GM18498 (cell line): Measurements from ENCODE around the gene MCHR1.

Experiments
- ATAC-seq: cut with Tn5 transposase; IDR thresholded peaks from one replicate; pipeline ENCODE4 v1.9.1; 2021; ENCODE audit warnings: mild to moderate bottlenecking, moderate library complexity; ENCODE audit not compliant: unreplicated experiment

The MCHR1 gene

GRCh38 chr22:40679249-40679963 is at the start of gene MCHR1:
Gene MCHR1, plus strand, starts transcription at chr22:40679484. Its CDS starts 169 bp downstream, at chr22:40679653.
- no peak for ATAC-seq

GRCh38 chr22:40631925-40632324 is 47.4 kb upstream of the MCHR1 start:
- ATAC-seq = no peak

GRCh38 chr22:40633036-40633435 is 46.2 kb upstream of the MCHR1 start:
- no peak for ATAC-seq

GRCh38 chr22:40634119-40634903 is 45.0 kb upstream of the MCHR1 start:
- no peak for ATAC-seq

GRCh38 chr22:40635043-40635939 is 44.0 kb upstream of the MCHR1 start:
- ATAC-seq = no peak

GRCh38 chr22:40635940-40636379 is 43.3 kb upstream of the MCHR1 start:
- peak; percentile 18 for ATAC-seq

- peak; percentile 94 for ATAC-seq
These were observed 42.7 kb upstream of the MCHR1 start, which contains the start of gene MRTFA for GRCh38 chr22:40636380-40637182. Gene MRTFA, minus strand, starts transcription at chr22:40636719.

- ATAC-seq = peak; percentile 1
These were observed 41.8 kb upstream of the MCHR1 start for GRCh38 chr22:40637183-40638150.

GRCh38 chr22:40638261-40638660 is 41.0 kb upstream of the MCHR1 start:
- ATAC-seq = no peak

- ATAC-seq = no peak
These were observed 38.0 kb upstream of the MCHR1 start for GRCh38 chr22:40641269-40641668.

- ATAC-seq = no peak
These were observed 37.0 kb upstream of the MCHR1 start for GRCh38 chr22:40642316-40642715.

GRCh38 chr22:40645579-40646197 is 33.6 kb upstream of the MCHR1 start:
- no peak for ATAC-seq

GRCh38 chr22:40648386-40648785 is 30.9 kb upstream of the MCHR1 start:
- ATAC-seq = no peak

- no peak for ATAC-seq
These were observed 28.2 kb upstream of the MCHR1 start for GRCh38 chr22:40651057-40651456.

GRCh38 chr22:40651563-40652501 is 27.5 kb upstream of the MCHR1 start:
- no peak for ATAC-seq

GRCh38 chr22:40653361-40653760 is 25.9 kb upstream of the MCHR1 start:
- no peak for ATAC-seq

GRCh38 chr22:40654522-40655167 is 24.6 kb upstream of the MCHR1 start:
- no peak for ATAC-seq
